Brain microvascular endothelial cell (primary cell): ENCODE results near the gene PEPD.

Experiments
- DNase-seq: peaks from one replicate; pipeline ENCODE4 v3.0.0-alpha.2; 2020
- H3K27ac ChIP-seq: fragments of 250-450 bp; sonication (Bioruptor Pico); 2 replicates; pipeline ENCODE4 v1.5.1; 2020; ENCODE audit warnings: mild to moderate bottlenecking, moderate library complexity
- H3K27me3 ChIP-seq: fragments of 250-450 bp; sonication (Bioruptor Pico); replicated peaks from 2 replicates; pipeline ENCODE4 v1.5.1; 2020; ENCODE audit warnings: mild to moderate bottlenecking
- H3K36me3 ChIP-seq: fragments of 250-450 bp; sonication (Bioruptor Pico); replicated peaks from 2 replicates; pipeline ENCODE4 v1.5.1; 2020; ENCODE audit warnings: mild to moderate bottlenecking
- H3K4me3 ChIP-seq: 2 replicates; pipeline ENCODE4 v1.5.1; 2011; ENCODE audit warnings: low read depth, mild to moderate bottlenecking, control low read depth, low read length, moderate library complexity
- in situ Hi-C: cut with HindIII; loops from 2 replicates; pipeline ENCODE4 v1.10.0; 2017; ENCODE audit warnings: low sequenced_read_pairs, low pct_ligation_motif_present
- TF ChIP-seq, protein P1 (sequence below): IDR thresholded peaks from 2 replicates; pipeline ENCODE4 v1.5.1; 2011; ENCODE audit warnings: low read depth, mild to moderate bottlenecking, moderate library complexity, low read length, control low read depth, inconsistent platforms; ENCODE audit errors: missing control alignments

The PEPD gene

DNA sequence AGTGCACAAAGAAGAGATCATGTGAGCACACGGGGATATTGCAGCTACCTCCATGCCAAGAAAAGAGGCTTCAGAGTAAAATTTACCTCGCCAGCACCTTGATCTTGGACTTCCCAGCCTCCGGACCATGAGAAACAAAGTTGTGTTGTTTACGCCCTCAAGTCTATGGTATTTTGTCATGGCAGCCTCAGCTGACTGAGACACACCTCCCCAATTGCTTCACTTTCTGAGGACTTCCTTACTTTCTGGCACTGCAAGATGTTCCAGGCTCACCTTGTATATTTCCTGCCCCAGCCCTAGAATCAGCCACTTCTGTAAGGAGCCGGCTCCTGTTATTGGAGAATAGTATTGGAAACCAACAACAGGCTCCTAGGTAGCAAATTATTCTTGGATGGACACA is 154.7 kb downstream of the PEPD start:
- no peaks in the 10 kb centered on the region for H3K36me3 ChIP-seq
- in situ Hi-C loops: no loop called here
- DNase-seq: no peak
- TF ChIP-seq, protein P1, sequence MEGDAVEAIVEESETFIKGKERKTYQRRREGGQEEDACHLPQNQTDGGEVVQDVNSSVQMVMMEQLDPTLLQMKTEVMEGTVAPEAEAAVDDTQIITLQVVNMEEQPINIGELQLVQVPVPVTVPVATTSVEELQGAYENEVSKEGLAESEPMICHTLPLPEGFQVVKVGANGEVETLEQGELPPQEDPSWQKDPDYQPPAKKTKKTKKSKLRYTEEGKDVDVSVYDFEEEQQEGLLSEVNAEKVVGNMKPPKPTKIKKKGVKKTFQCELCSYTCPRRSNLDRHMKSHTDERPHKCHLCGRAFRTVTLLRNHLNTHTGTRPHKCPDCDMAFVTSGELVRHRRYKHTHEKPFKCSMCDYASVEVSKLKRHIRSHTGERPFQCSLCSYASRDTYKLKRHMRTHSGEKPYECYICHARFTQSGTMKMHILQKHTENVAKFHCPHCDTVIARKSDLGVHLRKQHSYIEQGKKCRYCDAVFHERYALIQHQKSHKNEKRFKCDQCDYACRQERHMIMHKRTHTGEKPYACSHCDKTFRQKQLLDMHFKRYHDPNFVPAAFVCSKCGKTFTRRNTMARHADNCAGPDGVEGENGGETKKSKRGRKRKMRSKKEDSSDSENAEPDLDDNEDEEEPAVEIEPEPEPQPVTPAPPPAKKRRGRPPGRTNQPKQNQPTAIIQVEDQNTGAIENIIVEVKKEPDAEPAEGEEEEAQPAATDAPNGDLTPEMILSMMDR: no peak
- peaks cover 2% of the 10 kb centered on the region for H3K27me3 ChIP-seq
- H3K4me3 ChIP-seq: no peak overlapping the region
- no peak overlapping the region for H3K27ac ChIP-seq

DNA sequence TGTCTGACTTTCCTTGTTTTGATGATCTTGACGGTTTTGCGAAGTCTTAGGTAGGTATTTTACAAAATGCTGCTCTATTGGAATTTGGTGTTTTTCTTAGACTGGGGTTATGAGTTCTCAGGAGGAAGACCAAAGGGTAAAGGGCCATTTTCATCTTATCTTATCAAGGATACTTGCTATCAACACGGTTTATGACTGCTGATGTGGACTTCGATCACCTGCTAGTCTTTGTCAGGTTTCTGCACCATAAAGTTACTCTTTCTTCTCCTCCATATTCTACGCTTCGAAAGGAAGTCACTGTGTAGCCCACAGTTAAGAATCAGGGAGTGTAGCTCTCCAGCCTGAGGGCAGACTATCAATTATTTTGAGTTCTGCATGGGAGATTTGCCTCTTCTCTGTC is 155.5 kb downstream of the PEPD start:
- H3K27ac ChIP-seq: no peak overlapping the region
- TF ChIP-seq, protein P1: no peak
- no peak for DNase-seq
- in situ Hi-C loops: no loop called here
- H3K27me3 ChIP-seq: peaks cover 2% of the 10 kb centered on the region
- no peak overlapping the region for H3K4me3 ChIP-seq
- no peaks in the 10 kb centered on the region for H3K36me3 ChIP-seq

DNA sequence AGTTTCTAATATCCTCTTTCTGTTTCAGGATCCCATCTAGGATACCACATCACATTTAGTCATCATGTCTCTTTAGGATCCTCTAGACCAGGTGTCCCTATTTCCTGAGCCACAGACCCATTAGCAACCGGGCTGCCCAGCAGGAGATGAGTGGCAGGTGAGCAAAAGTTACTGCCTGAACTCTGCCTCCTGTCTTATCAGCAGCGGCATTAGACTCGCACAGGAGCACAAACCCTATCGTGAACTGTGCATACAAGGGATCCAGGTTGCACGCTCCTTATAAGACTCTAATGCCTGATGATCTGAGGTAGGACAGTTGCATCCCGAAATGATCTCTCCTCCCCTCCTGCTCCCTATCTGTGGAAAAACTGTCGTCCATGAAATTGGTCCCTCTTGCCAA is 155.9 kb downstream of the PEPD start:
- no peak overlapping the region for H3K4me3 ChIP-seq
- no peaks in the 10 kb centered on the region for H3K36me3 ChIP-seq
- in situ Hi-C loops: no loop called here
- H3K27me3 ChIP-seq: peaks cover 2% of the 10 kb centered on the region
- TF ChIP-seq, protein P1: no peak
- H3K27ac ChIP-seq: no peak overlapping the region
- DNase-seq: no peak

DNA sequence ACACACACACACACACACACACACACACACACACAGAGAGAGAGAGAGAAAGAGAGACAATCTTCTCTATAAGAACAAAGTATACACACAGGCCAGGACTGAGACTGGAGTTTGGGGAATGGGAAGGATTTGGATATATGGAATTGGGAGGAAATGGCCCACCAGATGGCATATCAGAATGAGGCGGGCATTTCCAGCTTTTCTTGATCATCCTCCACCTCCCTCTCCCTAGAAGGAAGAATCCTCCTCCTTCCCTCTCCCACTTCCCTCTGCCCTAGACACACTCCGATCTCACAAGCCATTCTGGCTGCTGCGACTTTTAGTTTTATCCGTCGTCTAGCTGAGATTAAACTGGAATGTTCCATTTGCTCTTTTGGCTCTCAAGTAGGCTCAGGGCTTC is 158.1 kb downstream of the PEPD start:
- in situ Hi-C loops: no loop called here
- Histone ChIP-seq H3K27me3 (peaks cover 2% of the 10 kb centered on the region), H3K27ac (no peak overlapping the region)

DNA sequence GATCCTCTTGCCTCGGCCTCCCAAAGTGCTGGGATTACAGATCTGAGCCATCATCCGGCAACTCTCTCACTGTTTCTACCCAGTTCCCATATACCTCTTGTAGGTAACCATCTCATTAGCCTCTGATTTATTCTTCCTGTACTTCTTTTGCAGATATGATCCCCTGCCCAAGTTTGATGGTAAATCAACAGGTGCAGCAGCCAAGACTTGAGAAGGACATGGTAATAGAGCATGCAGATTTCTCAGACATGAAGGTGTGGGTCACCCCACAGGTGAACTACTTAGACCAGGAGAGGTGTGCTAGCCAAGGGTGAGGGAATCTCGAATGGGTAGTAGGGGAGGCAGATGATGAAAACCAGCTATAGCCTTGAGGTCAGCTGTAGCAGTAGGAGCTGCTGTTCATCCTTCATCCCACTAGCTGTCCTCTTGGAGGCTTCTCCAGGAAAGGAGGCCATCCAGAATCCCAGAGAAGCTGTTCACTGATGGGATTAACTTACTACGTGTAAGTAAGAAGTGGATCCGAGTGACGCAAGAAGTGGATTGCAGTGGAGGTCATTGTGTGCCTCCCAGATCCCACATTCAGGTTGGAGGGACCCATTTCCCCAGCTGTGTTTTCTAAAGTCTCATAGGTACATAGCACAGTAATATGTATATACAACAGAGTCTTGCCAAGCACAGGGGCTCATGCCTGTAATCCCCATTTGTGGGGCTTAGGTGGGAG is 158.9 kb downstream of the PEPD start:
- Histone ChIP-seq H3K27ac (no peak overlapping the region), H3K4me3 (no peak overlapping the region), H3K36me3 (no peaks in the 10 kb centered on the region), H3K27me3 (peaks cover 2% of the 10 kb centered on the region)
- TF ChIP-seq, protein P1: no peak
- in situ Hi-C loops: no loop called here
- DNase-seq: no peak

More for the DNA sequence above, 158.1 kb downstream of the PEPD start:
- Histone ChIP-seq H3K36me3 (no peaks in the 10 kb centered on the region), H3K4me3 (no peak overlapping the region)
- no peak for DNase-seq
- TF ChIP-seq, protein P1: no peak

DNA sequence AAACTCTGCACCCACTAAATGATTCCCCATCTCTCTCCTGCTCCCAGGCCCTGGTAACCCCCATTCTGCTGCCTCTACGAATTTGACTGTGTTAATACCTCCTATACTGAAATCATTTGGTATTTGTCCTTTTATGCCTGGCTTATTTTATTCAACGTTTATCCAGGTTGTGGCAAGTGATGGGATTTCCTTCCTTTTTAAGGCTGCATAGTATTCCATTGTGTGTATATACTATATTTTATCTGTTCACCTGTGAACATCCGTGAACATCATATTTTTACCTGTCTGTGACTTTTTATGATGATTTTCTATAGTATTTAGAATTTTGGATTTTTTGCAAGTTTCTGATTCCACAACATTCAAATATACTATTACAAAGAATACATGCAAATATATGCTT is 162.0 kb downstream of the PEPD start:
- TF ChIP-seq, protein P1: no peak
- in situ Hi-C loops: no loop called here

More for the DNA sequence above, 162.0 kb downstream of the PEPD start:
- Histone ChIP-seq H3K27me3 (peaks cover 2% of the 10 kb centered on the region), H3K27ac (no peak overlapping the region), H3K4me3 (no peak overlapping the region), H3K36me3 (no peaks in the 10 kb centered on the region)
- DNase-seq: no peak
